Measurements from ENCODE around the gene CRACR2B. TPM values are rescaled to one million over a fixed set of nuclear protein-coding genes. Genes with fewer than 3 reads are reported as not detected.

Gene CRACR2B
- polyA plus RNA-seq, 3 donors: 1.0 to 11.0 (median 1.4) TPM

DNA sequence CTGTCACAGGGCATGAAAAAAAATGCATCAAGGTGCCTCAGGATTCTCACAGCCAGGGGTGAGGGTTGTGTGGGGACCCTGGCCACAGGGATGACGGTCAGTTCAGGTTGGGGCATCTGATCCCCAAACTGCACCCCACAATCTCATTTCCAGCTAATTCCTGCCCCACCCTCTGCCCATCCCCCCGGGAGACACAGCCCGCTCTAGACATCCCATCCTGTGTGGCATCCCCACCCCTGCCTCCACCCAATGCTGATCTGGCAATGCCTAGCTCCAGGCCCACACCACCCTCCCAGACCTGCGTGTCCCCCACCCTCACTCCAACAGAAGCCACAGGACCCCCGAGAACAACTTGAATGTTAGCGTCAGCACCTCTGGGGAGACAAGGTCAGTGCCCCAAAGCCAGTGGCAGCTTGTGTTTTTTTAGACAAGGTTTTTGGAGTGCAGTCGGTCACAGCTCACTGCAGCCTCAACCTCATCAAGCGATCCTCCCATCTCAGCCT is 40.2 kb downstream of the CRACR2B start:
- no peaks in the 10 kb centered on the region for H3K9me3 ChIP-seq (replicated peaks in 1 of 2; ENCODE audit: control insufficient read depth in 1 of 2, insufficient read depth in 1 of 2, low read length in 2 of 2)
- no peak for TF ChIP-seq CTCF (IDR thresholded peaks at IDR 0.05)
- H3K27me3 Mint-ChIP-seq (ENCODE audit: low read depth in 3 of 3): peaks cover 0 to 2% (median 2%) of the 10 kb centered on the region in 3 donors
- no peaks in the 10 kb centered on the region for H3K79me2 ChIP-seq (ENCODE audit: insufficient read depth, low read length)
- H3K9me3 Mint-ChIP-seq: no peaks in the 10 kb centered on the region
- peaks cover 2 to 7% of the 10 kb centered on the region in 2 donors for H3K36me3 Mint-ChIP-seq
- no peak overlapping the region for H3K4me2 ChIP-seq (replicated peaks; ENCODE audit: extremely low read depth, low read length, poor library complexity, severe bottlenecking)
- no peaks in the 10 kb centered on the region for H4K20me1 ChIP-seq (ENCODE audit: insufficient read depth, low read length)
- peaks cover 3 to 6% of the 10 kb centered on the region in 2 donors for H3K36me3 ChIP-seq (replicated peaks in 1 of 2; ENCODE audit: control insufficient read depth in 1 of 2, insufficient read depth in 2 of 2, low read length in 2 of 2)
- no peak overlapping the region for H3K27ac ChIP-seq (ENCODE audit: low read depth in 1 of 2, low read length in 2 of 2)
- no peak overlapping the region for H3K27ac Mint-ChIP-seq
- intact Hi-C loops (cut with micrococcal nuclease): no loop called here
- DNase-seq: no peak
- no peaks in the 10 kb centered on the region for H3K4me1 Mint-ChIP-seq
- no peak overlapping the region for H3K4me3 Mint-ChIP-seq
- H3K9ac ChIP-seq (ENCODE audit: insufficient read depth, low read length, poor library complexity, severe bottlenecking): no peak overlapping the region
- no peak overlapping the region for H3K4me3 ChIP-seq (replicated peaks in 1 of 3; ENCODE audit: low read depth in 2 of 3, low read length in 3 of 3)
- WGBS (ENCODE audit: insufficient coverage): 74% methylated on average over 3 of the region's 8 CpGs
- H3K4me1 ChIP-seq (ENCODE audit: control insufficient read depth in 1 of 2, insufficient read depth in 2 of 2, low read length in 2 of 2): no peaks in the 10 kb centered on the region
- no peaks in the 10 kb centered on the region for H3K27me3 ChIP-seq (ENCODE audit: control insufficient read depth in 2 of 2, insufficient read depth in 2 of 2, low read length in 2 of 2)
- no peak overlapping the region for H2AFZ ChIP-seq (ENCODE audit: insufficient read depth, low read depth, low read length, poor library complexity, severe bottlenecking)

DNA sequence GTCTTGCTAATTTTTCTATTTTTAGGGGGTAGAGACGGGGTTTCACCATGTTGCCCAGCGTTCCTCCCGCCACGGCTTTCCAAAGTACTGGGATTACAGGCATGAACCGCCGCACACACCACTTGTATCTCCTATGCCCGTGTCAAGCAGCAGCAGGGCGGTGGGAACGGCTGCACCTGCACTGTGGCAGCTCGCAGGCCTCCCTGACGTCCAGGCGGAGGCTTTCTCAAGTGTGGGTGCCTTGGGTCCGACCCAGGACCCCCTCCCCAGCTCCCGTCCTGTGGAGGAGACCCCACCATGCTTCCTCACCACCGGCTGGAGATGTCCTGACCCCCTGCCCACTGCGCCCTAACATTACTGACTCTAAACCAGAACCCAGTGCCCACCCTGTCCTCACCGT is 40.7 kb downstream of the CRACR2B start:
- Mint-ChIP-seq H3K4me3 (no peak overlapping the region), H3K27me3 (ENCODE audit: low read depth in 3 of 3) (peaks cover 0 to 2% (median 2%) of the 10 kb centered on the region in 3 donors), H3K27ac (peak overlapping the region in 1 of 7 donors; percentile 79), H3K36me3 (peaks cover 2 to 7% of the 10 kb centered on the region in 2 donors), H3K9me3 (no peaks in the 10 kb centered on the region), H3K4me1 (no peaks in the 10 kb centered on the region)
- 96% methylated on average over 15 of the region's 17 CpGs for WGBS (ENCODE audit: insufficient coverage)
- Histone ChIP-seq H3K36me3 (replicated peaks in 1 of 2; ENCODE audit: control insufficient read depth in 1 of 2, insufficient read depth in 2 of 2, low read length in 2 of 2) (peaks cover 3 to 6% of the 10 kb centered on the region in 2 donors), H2AFZ (ENCODE audit: insufficient read depth, low read depth, low read length, poor library complexity, severe bottlenecking) (no peak overlapping the region), H4K20me1 (ENCODE audit: insufficient read depth, low read length) (no peaks in the 10 kb centered on the region), H3K27ac (ENCODE audit: low read depth in 1 of 2, low read length in 2 of 2) (no peak overlapping the region), H3K79me2 (ENCODE audit: insufficient read depth, low read length) (no peaks in the 10 kb centered on the region), H3K4me2 (replicated peaks; ENCODE audit: extremely low read depth, low read length, poor library complexity, severe bottlenecking) (no peak overlapping the region), H3K9me3 (replicated peaks in 1 of 2; ENCODE audit: control insufficient read depth in 1 of 2, insufficient read depth in 1 of 2, low read length in 2 of 2) (no peaks in the 10 kb centered on the region), H3K9ac (ENCODE audit: insufficient read depth, low read length, poor library complexity, severe bottlenecking) (no peak overlapping the region), H3K27me3 (ENCODE audit: control insufficient read depth in 2 of 2, insufficient read depth in 2 of 2, low read length in 2 of 2) (no peaks in the 10 kb centered on the region), H3K4me3 (replicated peaks in 1 of 3; ENCODE audit: low read depth in 2 of 3, low read length in 3 of 3) (no peak overlapping the region), H3K4me1 (ENCODE audit: control insufficient read depth in 1 of 2, insufficient read depth in 2 of 2, low read length in 2 of 2) (no peaks in the 10 kb centered on the region)
- intact Hi-C loops (cut with micrococcal nuclease): no loop called here
- DNase-seq: no peak
- TF ChIP-seq CTCF (IDR thresholded peaks at IDR 0.05): no peak
